H9 (cell line): ENCODE measurements around the gene GCNT3. TPM values are rescaled to one million over a fixed set of nuclear protein-coding genes. Genes with fewer than 3 reads are reported as not detected.

Source experiments
- DNase-seq: peaks from one replicate; pipeline ENCODE4 v3.0.0-alpha.2; 2017
- H2AFZ ChIP-seq: one replicate; pipeline ENCODE4 v1.6.1; 2013; ENCODE audit warnings: mild to moderate bottlenecking, low read length, control low read depth, moderate library complexity
- H2AK5ac ChIP-seq: 2 replicates; pipeline ENCODE4 v1.6.1; 2013; ENCODE audit warnings: low read length, control low read depth, mixed read lengths; ENCODE audit not compliant: insufficient read length
- H2BK120ac ChIP-seq: one replicate; pipeline ENCODE4 v1.6.1; 2013; ENCODE audit warnings: low read depth, mild to moderate bottlenecking, low read length, control low read depth, inconsistent platforms; ENCODE audit not compliant: poor library complexity, severe bottlenecking
- H2BK12ac ChIP-seq: 2 replicates; pipeline ENCODE4 v1.6.1; 2013; ENCODE audit warnings: low read length, control low read depth, mixed read lengths, low read depth; ENCODE audit not compliant: insufficient read length
- H2BK15ac ChIP-seq: 2 replicates; pipeline ENCODE4 v1.6.1; 2013; ENCODE audit warnings: low read depth, low read length, control low read depth
- H2BK20ac ChIP-seq: one replicate; pipeline ENCODE4 v1.6.1; 2013; ENCODE audit warnings: low read depth, mild to moderate bottlenecking, low read length, control low read depth, inconsistent platforms; ENCODE audit not compliant: poor library complexity, severe bottlenecking
- H2BK5ac ChIP-seq: 2 replicates; pipeline ENCODE4 v1.6.1; 2013; ENCODE audit warnings: low read length, control low read depth, mixed read lengths; ENCODE audit not compliant: insufficient read length
- H3K14ac ChIP-seq: 2 replicates; pipeline ENCODE4 v1.6.1; 2013; ENCODE audit warnings: low read length, control low read depth; ENCODE audit not compliant: insufficient read depth
- H3K18ac ChIP-seq: 2 replicates; pipeline ENCODE4 v1.6.1; 2013; ENCODE audit warnings: low read depth, mild to moderate bottlenecking, mixed read lengths, low read length, control low read depth; ENCODE audit not compliant: insufficient read length
- H3K23ac ChIP-seq: 2 replicates; pipeline ENCODE4 v1.6.1; 2013; ENCODE audit warnings: low read length, control low read depth, mixed read lengths, low read depth; ENCODE audit not compliant: insufficient read length
- H3K23me2 ChIP-seq: 2 replicates; pipeline ENCODE4 v1.6.1; 2013; ENCODE audit warnings: low read depth, mild to moderate bottlenecking, mixed read lengths, low read length, control low read depth; ENCODE audit not compliant: insufficient read length, poor library complexity, severe bottlenecking
- H3K27ac ChIP-seq: 2 replicates; pipeline ENCODE4 v1.5.1; 2013; ENCODE audit warnings: low read length, control low read depth, mixed read lengths, low read depth; ENCODE audit not compliant: insufficient read length
- H3K27me3 ChIP-seq: 2 replicates; pipeline ENCODE4 v1.6.1; 2013; ENCODE audit warnings: low read length, control low read depth, inconsistent platforms; ENCODE audit not compliant: insufficient read depth
- H3K4ac ChIP-seq: 2 replicates; pipeline ENCODE4 v1.6.1; 2013; ENCODE audit warnings: low read depth, mild to moderate bottlenecking, control low read depth, inconsistent platforms, low read length, moderate library complexity
- H3K4me1 ChIP-seq: 2 replicates; pipeline ENCODE4 v1.6.1; 2013; ENCODE audit warnings: low read length, control low read depth, inconsistent platforms; ENCODE audit not compliant: insufficient read depth
- H3K4me2 ChIP-seq: 2 replicates; pipeline ENCODE4 v1.6.1; 2013; ENCODE audit warnings: low read length, control low read depth, mixed read lengths; ENCODE audit not compliant: insufficient read length, insufficient read depth
- H3K56ac ChIP-seq: 2 replicates; pipeline ENCODE4 v1.6.1; 2013; ENCODE audit warnings: low read depth, mild to moderate bottlenecking, mixed read lengths, low read length, control low read depth; ENCODE audit not compliant: insufficient read length
- H3K79me1 ChIP-seq: 2 replicates; pipeline ENCODE4 v1.6.1; 2013; ENCODE audit warnings: low read depth, mild to moderate bottlenecking, moderate library complexity, low read length, control low read depth, inconsistent platforms; ENCODE audit not compliant: insufficient read depth, poor library complexity, severe bottlenecking
- H3K79me2 ChIP-seq: 2 replicates; pipeline ENCODE4 v1.6.1; 2013; ENCODE audit warnings: low read length, control low read depth, inconsistent platforms; ENCODE audit not compliant: insufficient read depth
- H3K9ac ChIP-seq: 2 replicates; pipeline ENCODE4 v1.6.1; 2013; ENCODE audit warnings: low read length, control low read depth, mixed read lengths; ENCODE audit not compliant: insufficient read length; ENCODE audit errors: extremely low read depth
- H3K9me3 ChIP-seq: one replicate; pipeline ENCODE4 v1.6.1; 2013; ENCODE audit warnings: low read depth, low read length, inconsistent platforms; ENCODE audit not compliant: control insufficient read depth
- H3T11ph ChIP-seq: one replicate; pipeline ENCODE4 v1.6.1; 2013; ENCODE audit warnings: mild to moderate bottlenecking, low read length, control low read depth, inconsistent platforms
- H4K20me1 ChIP-seq: one replicate; pipeline ENCODE4 v1.6.1; 2013; ENCODE audit not compliant: control insufficient read depth, insufficient read length, insufficient read depth
- H4K5ac ChIP-seq: 2 replicates; pipeline ENCODE4 v1.6.1; 2013; ENCODE audit warnings: low read depth, mild to moderate bottlenecking, mixed read lengths, low read length, control low read depth; ENCODE audit not compliant: insufficient read length
- H4K8ac ChIP-seq: replicated peaks from 2 replicates; pipeline ENCODE4 v1.6.1; 2013; ENCODE audit warnings: low read length, control low read depth, mixed read lengths, low read depth; ENCODE audit not compliant: insufficient read length
- H4K91ac ChIP-seq: 2 replicates; pipeline ENCODE4 v1.6.1; 2013; ENCODE audit warnings: low read depth, mild to moderate bottlenecking, moderate library complexity, mixed read lengths, low read length, control low read depth; ENCODE audit not compliant: insufficient read length
- H3K27ac Mint-ChIP-seq, 3 experiments: 2 replicates in 2 of 3; 3 replicates in 1 of 3; pipeline ENCODE4 v1.8.0; 2020 to 2021; ENCODE audit warnings: mixed read lengths in 3 of 3, mild to moderate bottlenecking in 1 of 3, moderate library complexity in 1 of 3
- H3K27me3 Mint-ChIP-seq: 2 replicates; pipeline ENCODE4 v1.8.0; 2021; ENCODE audit warnings: low read depth, mild to moderate bottlenecking, moderate library complexity, mixed read lengths
- H3K36me3 Mint-ChIP-seq, 3 experiments: 2 replicates in 2 of 3; 3 replicates in 1 of 3; pipeline ENCODE4 v1.8.0; 2020 to 2021; ENCODE audit warnings: low read depth in 3 of 3, mixed read lengths in 3 of 3; ENCODE audit not compliant: insufficient read depth in 1 of 3
- H3K4me1 Mint-ChIP-seq, 2 experiments: 2 replicates each; pipeline ENCODE4 v1.8.0; 2020; ENCODE audit warnings: mixed read lengths in 2 of 2
- H3K4me3 Mint-ChIP-seq, 2 experiments: 2 replicates in 1 of 2; 3 replicates in 1 of 2; pipeline ENCODE4 v1.8.0; 2020 to 2021; ENCODE audit warnings: mild to moderate bottlenecking in 2 of 2, mixed read lengths in 2 of 2, moderate library complexity in 1 of 2
- H3K9me3 Mint-ChIP-seq, 2 experiments: 2 replicates in 1 of 2; 3 replicates in 1 of 2; pipeline ENCODE4 v1.8.0; 2020; ENCODE audit warnings: mild to moderate bottlenecking in 2 of 2, mixed read lengths in 2 of 2, moderate library complexity in 1 of 2
- WGBS: extraction: QIAGEN DNeasy Blood & Tissue Kit; methylation state at CpG from one replicate; pipeline ENCODE4 v1.1.7; 2013; ENCODE audit warnings: missing lambda C conversion rate, low lambda C conversion rate, mixed read lengths; ENCODE audit not compliant: insufficient read length; ENCODE audit errors: extremely low coverage; 5-methylcytosine and 5-hydroxymethylcytosine counted together
- total RNA-seq: library from RNA; stranded (reverse); gene quantifications from 2 replicates; pipeline ENCODE4 v1.2.1, GENCODE V29; 2021
- TF ChIP-seq, protein P1 (sequence below): fragments of 200-600 bp; sonication (generic); conservative IDR thresholded peaks from 3 replicates; pipeline ENCODE4 v1.8.0; 2021; ENCODE audit warnings: antibody characterized with exemption, mild to moderate bottlenecking

GCNT3 gene
- total RNA-seq, 1 experiment from 2014 or later = not detected

GRCh38 chr15:59647085-59647484, 35.5 kb downstream of the GCNT3 start:
- Histone ChIP-seq H3K9me3 (no peaks in the 10 kb centered on the region), H4K5ac (no peak overlapping the region), H3K56ac (no peak overlapping the region), H4K20me1 (no peaks in the 10 kb centered on the region), H3K79me2 (no peaks in the 10 kb centered on the region), H3K23me2 (no peaks in the 10 kb centered on the region), H3K79me1 (no peaks in the 10 kb centered on the region), H2BK120ac (no peak overlapping the region), H2AK5ac (no peak overlapping the region), H3K18ac (no peak overlapping the region), H3K27ac (no peak overlapping the region), H2AFZ (no peak overlapping the region), H3K23ac (no peak overlapping the region), H4K91ac (no peak overlapping the region), H3K9ac (no peak overlapping the region), H2BK12ac (no peak overlapping the region), H3K4me1 (no peaks in the 10 kb centered on the region), H2BK20ac (no peak overlapping the region), H2BK15ac (no peak overlapping the region), H2BK5ac (no peak overlapping the region), H3K14ac (no peak overlapping the region; the same call in 1 of the 2 replicates), H3K4me2 (no peak overlapping the region), H4K8ac (no peak overlapping the region), H3K4ac (no peak overlapping the region), H3K27me3 (no peaks in the 10 kb centered on the region), H3T11ph (no peak overlapping the region)
- Mint-ChIP-seq H3K36me3 (peaks cover 27 to 51% (median 39%) of the 10 kb centered on the region in 3 experiments; a peak in 6 of 7 replicates), H3K27me3 (no peaks in the 10 kb centered on the region), H3K27ac (no peak overlapping the region), H3K4me3 (no peak overlapping the region), H3K4me1 (no peaks in the 10 kb centered on the region), H3K9me3 (no peaks in the 10 kb centered on the region)
- TF ChIP-seq, protein P1, sequence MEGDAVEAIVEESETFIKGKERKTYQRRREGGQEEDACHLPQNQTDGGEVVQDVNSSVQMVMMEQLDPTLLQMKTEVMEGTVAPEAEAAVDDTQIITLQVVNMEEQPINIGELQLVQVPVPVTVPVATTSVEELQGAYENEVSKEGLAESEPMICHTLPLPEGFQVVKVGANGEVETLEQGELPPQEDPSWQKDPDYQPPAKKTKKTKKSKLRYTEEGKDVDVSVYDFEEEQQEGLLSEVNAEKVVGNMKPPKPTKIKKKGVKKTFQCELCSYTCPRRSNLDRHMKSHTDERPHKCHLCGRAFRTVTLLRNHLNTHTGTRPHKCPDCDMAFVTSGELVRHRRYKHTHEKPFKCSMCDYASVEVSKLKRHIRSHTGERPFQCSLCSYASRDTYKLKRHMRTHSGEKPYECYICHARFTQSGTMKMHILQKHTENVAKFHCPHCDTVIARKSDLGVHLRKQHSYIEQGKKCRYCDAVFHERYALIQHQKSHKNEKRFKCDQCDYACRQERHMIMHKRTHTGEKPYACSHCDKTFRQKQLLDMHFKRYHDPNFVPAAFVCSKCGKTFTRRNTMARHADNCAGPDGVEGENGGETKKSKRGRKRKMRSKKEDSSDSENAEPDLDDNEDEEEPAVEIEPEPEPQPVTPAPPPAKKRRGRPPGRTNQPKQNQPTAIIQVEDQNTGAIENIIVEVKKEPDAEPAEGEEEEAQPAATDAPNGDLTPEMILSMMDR = no peak
- DNase-seq = no peak
- WGBS = no CpG with 5 or more reads among the region's 1 CpG
